Measurements from ENCODE around the gene CDHR2.

Gene CDHR2

DNA sequence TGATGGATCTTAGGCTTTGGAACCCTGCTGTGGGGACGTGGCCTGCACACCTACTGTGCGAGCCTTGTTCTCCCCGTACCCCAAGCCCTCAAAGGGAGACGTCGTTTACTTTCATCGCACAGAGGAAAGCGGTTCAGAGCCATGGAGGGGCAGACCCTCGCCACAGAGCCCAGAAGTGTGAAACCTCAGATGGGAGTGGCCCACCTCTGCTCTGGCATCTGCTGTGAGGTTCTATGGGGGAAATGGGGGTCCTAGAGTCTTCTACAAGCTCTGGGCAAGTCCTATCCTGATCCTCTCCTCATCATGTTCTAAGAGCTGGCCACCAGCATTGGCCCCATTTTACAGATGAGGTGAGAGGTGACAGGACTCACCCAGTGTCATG, 8.2 kb upstream of the CDHR2 start:
- Histone ChIP-seq H3K4me3 (replicated peaks; ENCODE audit: insufficient read depth, low read length) (no peak overlapping the region), H3K27ac (replicated peaks) (peak overlapping the region; percentile 91), H3K27me3 (ENCODE audit: insufficient read depth, poor library complexity, severe bottlenecking) (no peaks in the 10 kb centered on the region)
- TF ChIP-seq SPI1 (IDR thresholded peaks at IDR 0.05; ENCODE audit: borderline replicate concordance, low read depth) = no peak
- TF ChIP-seq REST (IDR thresholded peaks at IDR 0.05; ENCODE audit: insufficient replicate concordance, low read depth) = no peak
- TF ChIP-seq GABPA (IDR thresholded peaks at IDR 0.05; ENCODE audit: low read depth) = no peak
- TF ChIP-seq CTCF (IDR thresholded peaks at IDR 0.05; ENCODE audit: insufficient read depth, low read length) = no peak
- TF ChIP-seq POLR2AphosphoS5 (IDR thresholded peaks at IDR 0.05; ENCODE audit: low read depth) = no peak
- no peak for DNase-seq (ENCODE audit: low read depth in 1 of 2, low spot score in 1 of 2)

DNA sequence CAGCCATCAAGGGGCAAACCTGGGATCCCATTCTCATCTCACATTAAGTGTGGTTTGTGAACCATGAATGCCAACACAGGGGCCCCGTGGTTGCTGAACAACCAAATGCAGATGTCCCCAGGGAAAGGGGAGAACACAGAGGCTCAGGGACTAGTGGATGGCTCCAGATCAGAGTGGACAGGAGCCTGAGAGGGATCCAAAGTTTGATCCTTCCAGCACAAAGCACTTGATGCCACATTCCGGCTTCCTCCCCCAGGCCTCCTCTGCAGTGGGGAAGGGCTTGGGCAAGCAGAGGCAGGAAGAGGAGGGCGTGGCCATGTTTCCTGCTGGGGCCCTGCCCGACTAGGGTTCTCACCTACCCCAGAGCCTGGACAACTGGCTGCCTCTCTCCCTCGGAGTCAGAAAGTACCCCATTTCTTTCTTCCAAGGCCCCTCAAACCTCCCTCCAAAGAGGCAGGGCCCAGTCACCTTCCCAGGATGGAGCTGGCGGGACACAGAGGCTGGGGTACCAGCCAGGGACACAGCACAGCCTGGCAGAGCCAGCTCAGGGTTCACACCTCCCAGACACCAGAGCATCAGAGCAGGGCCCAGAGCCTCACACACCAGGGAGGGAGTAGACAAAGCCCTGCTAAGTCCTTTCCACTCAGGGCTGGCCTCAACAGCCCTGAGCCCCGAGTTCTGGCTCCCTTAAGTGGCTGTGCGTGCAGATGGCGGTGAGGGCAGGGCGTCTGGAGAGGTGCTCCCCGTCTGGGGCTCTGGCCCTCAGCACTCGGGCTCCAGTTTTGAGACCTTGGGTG, 7.6 kb upstream of the CDHR2 start:
- peak; percentile 59; the same call in 1 of the 2 replicates for TF ChIP-seq POLR2AphosphoS5 (IDR thresholded peaks at IDR 0.05; ENCODE audit: low read depth)
- peak; percentile 22; the same call in 1 of the 2 replicates for TF ChIP-seq SPI1 (IDR thresholded peaks at IDR 0.05; ENCODE audit: borderline replicate concordance, low read depth)
- TF ChIP-seq CTCF (IDR thresholded peaks at IDR 0.05; ENCODE audit: insufficient read depth, low read length) = no peak
- peak in 1 of 2 experiments; percentile 93 for DNase-seq (ENCODE audit: low read depth in 1 of 2, low spot score in 1 of 2)
- H3K27me3 ChIP-seq (ENCODE audit: insufficient read depth, poor library complexity, severe bottlenecking) = no peaks in the 10 kb centered on the region
- H3K4me3 ChIP-seq (replicated peaks; ENCODE audit: insufficient read depth, low read length) = no peak overlapping the region
- H3K27ac ChIP-seq (replicated peaks) = peak overlapping the region; percentile 91

GRCh38 chr5:176542135-176542595, 7.0 kb upstream of the CDHR2 start:
- Histone ChIP-seq H3K4me3 (replicated peaks; ENCODE audit: insufficient read depth, low read length) (peak overlapping the region; percentile 60), H3K27ac (replicated peaks) (peak overlapping the region; percentile 91), H3K27me3 (ENCODE audit: insufficient read depth, poor library complexity, severe bottlenecking) (no peaks in the 10 kb centered on the region)
- DNase-seq (ENCODE audit: low read depth in 1 of 2, low spot score in 1 of 2) = peak in 1 of 2 experiments; percentile 70
- TF ChIP-seq GABPA (IDR thresholded peaks at IDR 0.05; ENCODE audit: low read depth) (no peak), POLR2AphosphoS5 (IDR thresholded peaks at IDR 0.05; ENCODE audit: low read depth) (no peak), SPI1 (IDR thresholded peaks at IDR 0.05; ENCODE audit: borderline replicate concordance, low read depth) (peak; percentile 64; the same call in 1 of the 2 replicates)

DNA sequence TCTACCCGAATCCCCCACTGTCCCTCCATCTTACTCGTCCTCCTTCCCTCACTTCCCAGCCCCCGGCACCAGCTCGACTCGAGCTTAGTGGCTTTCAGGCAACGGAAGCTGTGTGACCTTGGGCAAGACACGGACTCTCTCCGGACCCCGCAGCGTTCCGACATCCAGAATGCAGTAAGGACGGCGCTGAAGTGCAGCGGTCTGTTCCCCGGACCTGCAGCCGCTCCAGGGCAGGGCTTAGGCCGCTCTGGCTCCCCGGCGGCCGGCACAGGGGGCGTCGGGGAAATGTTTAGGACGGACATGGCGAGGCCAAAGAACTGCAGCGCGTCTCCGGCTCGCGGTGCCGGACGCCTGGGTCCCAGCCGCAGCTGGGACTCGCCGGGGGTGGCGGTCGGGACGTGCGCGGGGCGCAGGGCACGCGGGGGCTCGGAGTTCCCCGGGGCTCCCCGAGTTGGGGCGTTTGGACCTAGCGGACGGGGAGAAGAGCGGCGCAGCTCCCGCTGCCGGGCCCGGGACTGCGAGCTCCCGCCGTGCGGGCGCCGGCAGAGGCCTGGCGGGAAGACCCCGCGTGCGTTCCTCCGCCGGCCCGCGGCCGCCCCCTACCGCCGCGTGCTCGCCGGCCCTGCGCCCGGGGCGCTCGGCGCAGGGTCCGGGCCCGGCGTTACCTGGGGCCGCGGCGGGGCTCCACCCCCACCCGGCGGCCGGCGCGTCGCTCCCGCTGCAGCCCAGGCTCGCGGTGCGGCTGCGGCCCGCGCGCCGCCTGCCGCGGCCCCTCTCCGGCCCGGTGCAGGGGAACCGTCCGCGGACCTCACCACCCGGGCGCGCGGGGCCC, 6.3 kb upstream of the CDHR2 start:
- TF ChIP-seq CTCF (IDR thresholded peaks at IDR 0.05; ENCODE audit: insufficient read depth, low read length) (no peak), POLR2AphosphoS5 (IDR thresholded peaks at IDR 0.05; ENCODE audit: low read depth) (peak; percentile 74)
- DNase-seq (ENCODE audit: low read depth in 1 of 2, low spot score in 1 of 2) = no peak
- peak overlapping the region; percentile 60 for H3K4me3 ChIP-seq (replicated peaks; ENCODE audit: insufficient read depth, low read length)
- peak overlapping the region; percentile 91 for H3K27ac ChIP-seq (replicated peaks)
- no peaks in the 10 kb centered on the region for H3K27me3 ChIP-seq (ENCODE audit: insufficient read depth, poor library complexity, severe bottlenecking)
